Ascending aorta (tissue), 2 donors: ENCODE results near the gene PARP2. TPM values are rescaled to one million over a fixed set of nuclear protein-coding genes. Genes with fewer than 3 reads are reported as not detected.

Experiments
- DNase-seq, 2 donors: peaks; one replicate each; pipeline ENCODE4 v3.0.0-alpha.2; 2019; ENCODE audit warnings: low spot score in 2 of 2
- H3K27ac ChIP-seq, 2 donors: fragments of 200-600 bp; sonication (generic); one replicate each; pipeline ENCODE4 v1.5.1; 2016 to 2017; ENCODE audit warnings: mild to moderate bottlenecking in 1 of 2
- H3K27me3 ChIP-seq: fragments of 200-600 bp; sonication (generic); one replicate; pipeline ENCODE4 v1.5.1; 2017
- H3K36me3 ChIP-seq, 2 donors: fragments of 200-600 bp; sonication (generic); one replicate each; pipeline ENCODE4 v1.5.1; 2016
- H3K4me1 ChIP-seq, 2 donors: fragments of 200-600 bp; sonication (generic); one replicate each; pipeline ENCODE4 v1.5.1; 2016 to 2017; ENCODE audit warnings: mild to moderate bottlenecking in 1 of 2
- H3K4me3 ChIP-seq, 2 donors: fragments of 200-600 bp; sonication (generic); one replicate each; pipeline ENCODE4 v1.5.1; 2016 to 2017; ENCODE audit warnings: mild to moderate bottlenecking in 1 of 2
- H3K9me3 ChIP-seq, 2 donors: fragments of 200-600 bp; sonication (generic); one replicate each; pipeline ENCODE4 v1.5.1; 2016
- CTCF ChIP-seq, 3 experiments: fragments of 200-600 bp in 2 of 3; fragments of 450-650 bp in 1 of 3; sonication (generic) in 2 of 3; IDR thresholded peaks; one replicate each; pipeline ENCODE4 v1.5.1; 2016 to 2019; ENCODE audit warnings: antibody characterized with exemption in 3 of 3, mild to moderate bottlenecking in 1 of 3, moderate library complexity in 1 of 3
- intact Hi-C: fragments of 100-400 bp; cut with DNase I; formaldehyde crosslinking; loops from one replicate; pipeline ENCODE4 v1.15.1; 2023
- total RNA-seq: library from RNA; depleted of rRNA; stranded (reverse); fragments of >200 nt; gene quantifications from one replicate; pipeline ENCODE4 v1.1.0, GENCODE V29; 2016

PARP2 gene
- total RNA-seq, 1 donor from 2014 or later, result 0.32 TPM

GRCh38 chr14:20365928-20366327, 22.5 kb downstream of the PARP2 start:
- intact Hi-C loops, result no loop called here
- Histone ChIP-seq H3K27me3 (no peaks in the 10 kb centered on the region), H3K9me3 (no peaks in the 10 kb centered on the region), H3K4me1 (no peaks in the 10 kb centered on the region), H3K36me3 (peaks cover 60 to 73% of the 10 kb centered on the region in 2 donors), H3K27ac (no peak overlapping the region), H3K4me3 (no peak overlapping the region)
- no peak for DNase-seq
- TF ChIP-seq CTCF (IDR thresholded peaks at IDR 0.05), result no peak

DNA sequence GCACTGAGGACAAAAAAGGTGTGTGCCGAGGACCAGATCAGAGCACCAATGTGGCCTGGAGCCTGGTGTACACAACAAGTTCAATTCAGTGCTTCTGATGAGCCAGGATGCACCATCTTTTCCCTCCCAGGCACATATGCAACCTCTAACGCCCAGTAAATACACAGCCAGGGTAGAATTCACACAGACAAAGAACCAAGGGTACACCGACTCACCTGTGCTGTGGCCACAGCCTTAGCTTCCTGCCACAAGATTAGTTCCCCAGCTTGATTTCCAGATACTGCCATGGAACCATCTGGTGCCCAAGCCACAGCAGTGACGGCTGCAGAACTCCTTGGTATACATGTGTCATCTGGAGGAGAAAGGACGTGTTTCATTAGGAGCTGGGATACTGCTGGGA, 29.4 kb downstream of the PARP2 start:
- H3K27ac ChIP-seq, result no peak overlapping the region
- no peaks in the 10 kb centered on the region for H3K9me3 ChIP-seq
- H3K27me3 ChIP-seq, result no peaks in the 10 kb centered on the region
- H3K4me1 ChIP-seq, result no peaks in the 10 kb centered on the region
- intact Hi-C loops, result no loop called here
- peaks cover 92 to 98% of the 10 kb centered on the region in 2 donors for H3K36me3 ChIP-seq
- no peak overlapping the region for H3K4me3 ChIP-seq
- no peak for TF ChIP-seq CTCF (IDR thresholded peaks at IDR 0.05)
- no peak for DNase-seq

- intact Hi-C loops, result no loop called here
- no peak for DNase-seq
- H3K4me1 ChIP-seq, result no peaks in the 10 kb centered on the region
- H3K27ac ChIP-seq, result no peak overlapping the region
- no peaks in the 10 kb centered on the region for H3K27me3 ChIP-seq
- H3K4me3 ChIP-seq, result no peak overlapping the region
- H3K36me3 ChIP-seq, result peaks cover 97 to 98% of the 10 kb centered on the region in 2 donors
- no peaks in the 10 kb centered on the region for H3K9me3 ChIP-seq
- no peak for TF ChIP-seq CTCF (IDR thresholded peaks at IDR 0.05)
Observed at GRCh38 chr14:20375471-20375870, 32.0 kb downstream of the PARP2 start.

DNA sequence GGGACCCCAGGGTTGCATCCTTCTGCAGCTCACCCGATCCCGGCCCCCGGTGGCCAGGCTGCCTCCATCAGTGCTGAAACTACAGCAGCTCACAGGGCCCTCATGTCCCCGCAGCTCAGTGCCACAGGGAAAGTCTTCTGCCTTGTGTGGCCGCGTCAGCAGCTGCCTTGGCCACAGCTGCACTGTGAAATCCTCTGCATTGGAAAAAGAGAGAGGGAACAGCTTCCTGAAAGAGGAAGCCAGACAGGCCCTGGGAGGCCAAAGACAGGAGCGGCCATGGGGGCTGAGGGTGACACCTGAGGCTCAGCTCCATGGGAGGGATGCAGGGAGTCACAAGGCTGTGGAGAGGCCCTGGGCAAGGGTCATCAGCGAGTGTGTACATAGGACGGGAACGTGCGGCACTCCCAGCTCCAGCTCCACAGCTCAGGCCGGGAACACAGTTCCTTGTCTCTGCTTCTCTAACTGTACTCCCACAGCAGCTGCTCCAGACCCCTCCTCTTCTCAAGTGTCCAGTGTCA, 32.7 kb downstream of the PARP2 start:
- H3K36me3 ChIP-seq, result peaks cover 97 to 98% of the 10 kb centered on the region in 2 donors

GRCh38 chr14:20377171-20377570, 33.7 kb downstream of the PARP2 start:
- no peaks in the 10 kb centered on the region for H3K9me3 ChIP-seq
- no peak overlapping the region for H3K27ac ChIP-seq
- no peak overlapping the region for H3K4me3 ChIP-seq
- peaks cover 98 to 99% of the 10 kb centered on the region in 2 donors for H3K36me3 ChIP-seq
- DNase-seq, result no peak
- H3K27me3 ChIP-seq, result no peaks in the 10 kb centered on the region
- TF ChIP-seq CTCF (IDR thresholded peaks at IDR 0.05), result no peak
- intact Hi-C loops, result no loop called here
- H3K4me1 ChIP-seq, result no peaks in the 10 kb centered on the region

More for the DNA sequence above, 32.7 kb downstream of the PARP2 start:
- intact Hi-C loops, result no loop called here
- no peaks in the 10 kb centered on the region for H3K9me3 ChIP-seq
- no peak for TF ChIP-seq CTCF (IDR thresholded peaks at IDR 0.05)
- no peaks in the 10 kb centered on the region for H3K4me1 ChIP-seq
- no peak overlapping the region for H3K27ac ChIP-seq
- no peak overlapping the region for H3K4me3 ChIP-seq
- H3K27me3 ChIP-seq, result no peaks in the 10 kb centered on the region
- no peak for DNase-seq

- Histone ChIP-seq H3K36me3 (peaks cover 99 to 100% of the 10 kb centered on the region in 2 donors), H3K27ac (no peak overlapping the region)
- DNase-seq, result no peak
Observed at GRCh38 chr14:20379743-20380142, 36.3 kb downstream of the PARP2 start.

More at GRCh38 chr14:20379743-20380142, 36.3 kb downstream of the PARP2 start:
- no peak for TF ChIP-seq CTCF (IDR thresholded peaks at IDR 0.05)
- Histone ChIP-seq H3K9me3 (no peaks in the 10 kb centered on the region), H3K4me3 (no peak overlapping the region), H3K27me3 (no peaks in the 10 kb centered on the region), H3K4me1 (no peaks in the 10 kb centered on the region)
- intact Hi-C loops, result no loop called here
